ENCODE data around the gene STOML1. TPM values are rescaled to one million over a fixed set of nuclear protein-coding genes. Genes with fewer than 3 reads are reported as not detected.
A peak's percentile ranks its signal among the peaks of the same experiment; 100 is the strongest.

Gene STOML1
- total RNA-seq, 4 donors from 2014 or later = 0.75 to 14.6 (median 4.5) TPM

- in situ Hi-C loops (cut with MboI; ENCODE audit: low pct_ligation_motif_present in 1 of 4, low pct_unique_long_range_greater_than_20kb in 1 of 4, low sequenced_read_pairs in 3 of 4) (no loop called here), intact Hi-C loops (cut with DNase I; ENCODE audit: low total_unique reads) (no loop called here)
- H3K27ac ChIP-seq = peak overlapping the region; percentile 48 to 87 (median 58)
- H3K4me3 ChIP-seq = no peak overlapping the region
- WGBS, 2 donors (ENCODE audit: low coverage in 1 of 2) = 11% methylated on average over 2 of the region's 2 CpGs; no CpG with 5 or more reads in 1 of the 2 donors
- H3K9me3 ChIP-seq = no peaks in the 10 kb centered on the region
- peak; percentile 45 for DNase-seq
- H3K27me3 ChIP-seq = no peaks in the 10 kb centered on the region
- peaks cover 40 to 59% (median 42%) of the 10 kb centered on the region in 4 donors for H3K4me1 ChIP-seq
- H3K36me3 ChIP-seq = no peaks in the 10 kb centered on the region
- TF ChIP-seq EP300 (IDR thresholded peaks at IDR 0.05; ENCODE audit: low read depth) (no peak), POLR2A (IDR thresholded peaks at IDR 0.05) (no peak), CTCF (IDR thresholded peaks at IDR 0.05) (no peak), POLR2AphosphoS5 (IDR thresholded peaks at IDR 0.05) (no peak)
Observed at GRCh38 chr15:74011610-74012009, 19.5 kb upstream of the STOML1 start.

- H3K36me3 ChIP-seq = no peaks in the 10 kb centered on the region
- intact Hi-C loops (cut with DNase I; ENCODE audit: low total_unique reads) (no loop called here), in situ Hi-C loops (cut with MboI; ENCODE audit: low pct_ligation_motif_present in 1 of 4, low pct_unique_long_range_greater_than_20kb in 1 of 4, low sequenced_read_pairs in 3 of 4) (no loop called here)
- no peak overlapping the region for H3K4me3 ChIP-seq
- no peaks in the 10 kb centered on the region for H3K27me3 ChIP-seq
- H3K27ac ChIP-seq = peak overlapping the region; percentile 48 to 87 (median 58)
- H3K4me1 ChIP-seq = peaks cover 43 to 63% (median 47%) of the 10 kb centered on the region in 4 donors
- H3K9me3 ChIP-seq = no peaks in the 10 kb centered on the region
- WGBS, 2 donors (ENCODE audit: low coverage in 1 of 2) = 58 to 63% methylated on average over 2 of the region's 2 CpGs
- DNase-seq = no peak
- no peak for TF ChIP-seq POLR2AphosphoS5 (IDR thresholded peaks at IDR 0.05)
- TF ChIP-seq EP300 (IDR thresholded peaks at IDR 0.05; ENCODE audit: low read depth) = no peak
- TF ChIP-seq CTCF (IDR thresholded peaks at IDR 0.05) = no peak
- TF ChIP-seq POLR2A (IDR thresholded peaks at IDR 0.05) = no peak
Observed at GRCh38 chr15:74010929-74011540, 18.9 kb upstream of the STOML1 start.

GRCh38 chr15:74008901-74009300 lies 16.8 kb upstream of the STOML1 start:
- WGBS, 2 donors (ENCODE audit: low coverage in 1 of 2) = 87 to 88% methylated on average over 1 to 3 of the region's 3 CpGs

More at GRCh38 chr15:74008901-74009300, 16.8 kb upstream of the STOML1 start:
- in situ Hi-C loops (cut with MboI; ENCODE audit: low pct_ligation_motif_present in 1 of 4, low pct_unique_long_range_greater_than_20kb in 1 of 4, low sequenced_read_pairs in 3 of 4) (no loop called here), intact Hi-C loops (cut with DNase I; ENCODE audit: low total_unique reads) (loop anchor here (1.0 kb wide), 1 partner anchor 19 kb away; no protein-coding TSS in a partner anchor)
- peaks cover 43 to 70% (median 50%) of the 10 kb centered on the region in 4 donors for H3K4me1 ChIP-seq
- peaks cover 0 to 12% (median 0%) of the 10 kb centered on the region in 4 donors for H3K36me3 ChIP-seq
- TF ChIP-seq CTCF (IDR thresholded peaks at IDR 0.05) (no peak), POLR2AphosphoS5 (IDR thresholded peaks at IDR 0.05) (no peak), POLR2A (IDR thresholded peaks at IDR 0.05) (no peak), EP300 (IDR thresholded peaks at IDR 0.05; ENCODE audit: low read depth) (no peak)
- peak overlapping the region in 2 of 4 donors; percentile 15 to 87 for H3K27ac ChIP-seq
- no peaks in the 10 kb centered on the region for H3K27me3 ChIP-seq
- no peaks in the 10 kb centered on the region for H3K9me3 ChIP-seq
- no peak for DNase-seq
- no peak overlapping the region for H3K4me3 ChIP-seq
